ENCODE data around the gene BRD3OS.

BRD3OS gene

DNA sequence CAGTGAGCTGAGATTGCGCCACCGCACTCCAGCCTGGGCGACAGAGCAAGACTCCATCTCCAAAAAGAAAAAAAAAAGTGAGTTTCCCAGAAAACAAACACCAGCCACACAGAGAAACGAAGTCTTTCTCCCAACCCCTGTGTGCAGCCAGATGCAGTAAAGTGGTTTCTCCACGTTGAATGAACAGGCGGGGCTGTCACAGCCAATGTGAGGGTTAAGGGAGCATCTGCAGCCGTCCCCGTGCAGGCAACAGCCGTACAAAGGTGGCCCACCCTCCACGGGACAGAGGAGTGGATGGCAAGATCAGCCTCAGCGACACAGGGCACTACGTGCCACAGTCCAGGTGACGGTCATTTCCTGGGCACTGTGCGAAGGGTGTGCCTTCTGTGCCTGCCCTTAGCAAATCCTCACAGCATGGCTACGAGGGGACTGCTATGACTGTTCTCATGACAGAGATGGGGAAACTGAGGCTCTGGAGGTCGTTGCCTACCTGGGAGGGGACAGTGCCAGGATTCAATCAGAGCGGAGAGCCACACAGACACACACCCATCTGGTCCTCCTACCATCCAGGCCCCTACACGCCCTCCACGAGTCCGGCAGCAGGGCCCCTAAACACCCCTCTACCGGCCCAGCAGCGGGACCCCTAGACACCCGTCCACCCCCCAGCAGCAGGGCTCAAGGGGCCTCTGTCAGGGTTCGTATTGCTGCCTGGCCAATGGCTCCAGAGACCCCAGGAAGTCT, 35.5 kb upstream of the BRD3OS start:
- DNase-seq, result no peak

DNA sequence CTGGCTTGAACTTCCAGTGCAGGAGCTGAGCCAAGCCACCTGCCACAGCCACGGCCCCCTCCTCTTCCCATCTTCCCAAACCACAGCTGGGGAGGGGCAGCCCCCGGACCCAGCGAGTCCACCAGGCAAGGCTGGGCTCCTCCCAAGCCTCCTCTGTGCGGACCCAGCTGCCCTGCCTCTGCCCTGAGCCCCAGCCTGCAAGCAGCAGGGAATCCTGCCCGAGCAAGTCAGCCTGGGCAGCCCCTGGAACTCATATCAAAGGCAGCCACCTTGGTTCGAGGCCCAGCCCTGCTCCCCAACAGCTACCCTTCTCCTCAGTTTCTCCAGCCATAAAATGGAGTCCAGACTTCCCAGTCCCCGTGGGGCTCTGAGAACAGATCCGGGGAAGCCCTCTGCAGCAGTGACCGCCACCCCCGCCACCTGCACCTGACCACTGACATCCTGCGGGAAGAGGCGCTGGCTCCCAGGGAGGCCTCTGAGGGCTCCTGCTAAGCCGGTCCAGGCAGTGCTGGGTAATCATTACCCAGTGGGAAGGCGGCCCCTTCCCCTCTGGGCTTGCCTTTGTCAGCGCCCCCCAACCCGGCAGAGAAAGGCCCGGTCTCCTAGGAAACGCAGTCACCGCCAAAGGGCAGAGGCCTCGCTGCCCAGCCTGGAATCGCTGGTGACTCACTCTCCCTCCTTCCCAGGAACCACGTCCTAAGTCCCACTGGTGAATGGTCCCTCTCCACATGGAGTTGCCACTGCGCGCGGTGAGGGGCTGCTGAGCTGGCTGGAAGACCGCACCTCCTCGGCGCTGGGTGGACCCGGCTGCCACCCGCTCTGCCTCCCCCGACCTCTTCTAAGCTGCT, 34.7 kb upstream of the BRD3OS start:
- DNase-seq, result peak; percentile 52

DNA sequence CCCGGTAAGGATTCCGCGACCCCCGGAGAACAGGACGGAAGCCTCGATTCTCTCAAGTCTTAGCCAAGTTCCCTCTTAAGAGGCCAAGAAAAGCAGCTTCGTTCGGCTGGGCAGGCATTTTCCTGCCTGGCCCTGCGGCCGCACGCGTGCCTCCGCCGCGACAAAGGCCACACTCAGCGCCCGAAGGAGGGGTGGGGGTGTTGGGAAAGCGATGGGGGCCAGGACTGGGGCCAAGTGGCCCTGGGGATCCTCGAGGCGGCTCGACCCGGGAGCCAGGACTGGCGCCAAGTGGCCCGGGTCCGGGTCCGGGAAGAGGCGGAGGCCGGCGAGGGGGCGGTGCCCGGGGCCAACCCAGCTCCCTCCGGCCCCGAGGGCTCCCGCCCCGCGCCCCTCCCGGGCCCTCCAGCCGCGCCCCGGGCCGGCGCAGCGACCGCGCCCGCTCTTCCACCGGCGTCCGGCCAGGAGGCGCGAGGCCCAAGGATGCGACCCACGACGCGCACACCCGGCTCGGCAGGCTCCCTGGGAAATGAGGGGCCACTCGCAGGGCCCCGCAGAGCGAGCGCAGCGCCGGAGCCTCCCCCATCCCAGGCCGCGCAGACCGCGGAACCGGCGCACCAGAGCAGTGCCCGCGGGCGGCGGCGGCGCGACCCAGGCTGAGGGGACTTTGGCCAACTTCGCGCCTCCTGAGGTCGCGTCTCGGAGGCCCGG, 33.9 kb upstream of the BRD3OS start:
- no peak for DNase-seq

DNA sequence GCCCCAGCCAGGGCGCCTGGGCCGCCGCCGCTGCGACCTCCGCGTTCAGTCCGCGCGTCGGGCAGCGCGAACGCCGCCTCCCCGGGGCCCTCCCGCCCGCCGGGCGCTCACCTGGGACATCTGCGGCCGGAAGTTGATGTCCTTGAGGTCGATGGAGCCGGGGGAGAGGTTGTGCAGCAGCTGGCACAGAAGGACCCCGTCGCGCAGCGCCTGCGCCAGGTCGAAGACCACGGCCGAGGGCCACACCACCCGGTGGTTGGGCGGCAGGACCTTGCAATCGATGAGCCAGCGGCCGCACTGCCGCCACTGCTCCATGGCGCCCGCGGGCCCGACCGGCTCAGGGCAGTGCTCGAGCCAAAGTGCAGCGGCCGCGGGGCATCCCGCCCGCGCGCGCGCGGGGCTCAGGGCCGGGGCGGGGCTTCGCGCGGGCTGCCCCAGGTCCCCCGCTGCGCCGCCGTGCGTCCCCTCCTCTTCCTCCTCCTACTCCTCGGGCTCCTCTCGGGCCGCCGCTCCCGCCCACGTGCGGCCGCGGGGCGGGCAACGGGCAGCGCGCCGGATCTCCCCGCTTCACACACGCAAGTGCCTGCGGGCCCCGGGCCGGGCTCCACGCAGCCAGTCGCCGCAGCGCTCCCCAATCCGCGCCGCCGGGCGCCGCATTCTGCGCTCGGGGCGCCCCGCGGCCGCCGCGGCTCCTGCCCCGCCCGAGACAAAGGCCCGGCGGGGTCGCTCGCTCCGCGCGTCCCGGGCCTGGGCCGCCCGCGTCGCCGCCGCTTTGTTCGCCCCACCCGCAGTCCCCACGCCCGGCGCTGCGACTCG, 33.1 kb upstream of the BRD3OS start, which contains the start of gene VAV2:
VAV2 (minus strand) TSS at position 361 of the 816 bp plus-strand sequence; CDS start at position 315, 46 bp downstream.
- peak; percentile 57 for DNase-seq

DNA sequence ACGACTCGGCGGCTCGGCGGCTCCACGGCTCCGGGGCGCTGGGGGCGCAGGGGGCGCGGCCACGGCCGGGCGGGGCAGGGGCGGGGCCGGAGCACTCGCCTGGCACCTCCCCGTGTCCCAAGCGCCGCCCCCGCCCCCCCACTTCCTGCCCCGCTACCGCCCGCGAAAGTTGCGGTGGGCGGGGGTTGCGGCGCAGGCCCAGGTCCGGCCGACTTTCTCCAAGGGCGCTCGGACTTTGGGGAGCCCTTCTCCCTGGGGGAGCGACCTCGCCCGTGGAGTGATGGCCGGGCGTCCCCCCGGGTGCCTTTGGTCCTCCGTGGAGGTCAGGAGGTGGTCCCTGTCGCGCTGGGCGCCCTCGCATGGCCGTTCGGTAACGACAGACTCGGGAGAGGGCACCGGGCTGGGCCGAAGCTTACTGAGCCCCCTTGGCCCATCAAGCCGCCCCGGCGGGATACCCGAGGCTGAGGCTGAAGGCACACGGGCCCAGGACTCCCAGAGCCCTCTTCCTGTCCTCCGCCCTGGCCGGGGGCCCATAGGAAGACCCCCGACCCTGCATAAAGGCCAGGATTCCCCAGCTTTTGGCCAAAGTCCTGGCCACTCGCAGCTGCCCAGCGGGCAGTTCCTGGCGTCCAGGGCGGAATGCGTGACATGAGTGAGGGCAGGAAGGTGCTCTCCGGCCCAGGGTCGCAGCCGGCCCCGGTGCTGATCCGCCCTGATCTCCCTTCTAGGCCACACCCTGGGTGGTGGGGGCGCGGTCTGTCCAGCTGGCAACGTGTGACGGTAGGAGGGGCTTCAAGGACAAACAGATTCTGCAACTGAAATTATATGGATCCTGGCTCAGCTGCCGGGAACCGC, 32.3 kb upstream of the BRD3OS start:
- DNase-seq, result peak; percentile 90

DNA sequence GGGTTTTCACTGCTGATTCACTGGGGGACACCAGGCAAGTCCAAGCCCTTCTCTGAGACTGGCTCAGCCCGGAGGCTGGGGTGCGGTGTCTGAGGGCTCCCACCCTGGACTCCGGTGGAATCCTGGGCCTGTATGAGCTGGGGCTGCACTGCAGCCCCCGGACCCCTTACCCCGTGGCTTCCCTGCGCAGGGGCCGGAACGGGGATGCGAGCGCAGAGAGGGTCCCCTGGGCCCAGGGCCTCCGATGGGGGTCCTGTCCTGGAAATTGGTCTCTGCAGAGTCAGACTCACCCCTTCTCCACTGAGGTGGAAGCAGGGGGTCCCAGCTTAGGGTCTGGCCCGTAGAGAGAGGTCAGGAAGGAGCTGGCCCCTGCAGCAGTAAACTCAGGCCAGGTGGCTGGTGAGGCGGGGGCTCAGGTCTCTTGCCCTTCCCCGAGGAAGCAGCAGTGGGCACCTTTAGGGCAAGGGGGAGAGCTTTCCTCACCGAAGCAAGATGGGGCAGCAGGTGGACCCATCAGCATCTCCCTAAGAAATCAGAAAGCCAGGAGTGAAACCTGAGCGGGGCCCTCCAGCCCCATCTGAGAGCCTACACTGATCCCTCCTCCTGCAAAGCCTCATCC, 31.5 kb upstream of the BRD3OS start:
- DNase-seq, result no peak

DNA sequence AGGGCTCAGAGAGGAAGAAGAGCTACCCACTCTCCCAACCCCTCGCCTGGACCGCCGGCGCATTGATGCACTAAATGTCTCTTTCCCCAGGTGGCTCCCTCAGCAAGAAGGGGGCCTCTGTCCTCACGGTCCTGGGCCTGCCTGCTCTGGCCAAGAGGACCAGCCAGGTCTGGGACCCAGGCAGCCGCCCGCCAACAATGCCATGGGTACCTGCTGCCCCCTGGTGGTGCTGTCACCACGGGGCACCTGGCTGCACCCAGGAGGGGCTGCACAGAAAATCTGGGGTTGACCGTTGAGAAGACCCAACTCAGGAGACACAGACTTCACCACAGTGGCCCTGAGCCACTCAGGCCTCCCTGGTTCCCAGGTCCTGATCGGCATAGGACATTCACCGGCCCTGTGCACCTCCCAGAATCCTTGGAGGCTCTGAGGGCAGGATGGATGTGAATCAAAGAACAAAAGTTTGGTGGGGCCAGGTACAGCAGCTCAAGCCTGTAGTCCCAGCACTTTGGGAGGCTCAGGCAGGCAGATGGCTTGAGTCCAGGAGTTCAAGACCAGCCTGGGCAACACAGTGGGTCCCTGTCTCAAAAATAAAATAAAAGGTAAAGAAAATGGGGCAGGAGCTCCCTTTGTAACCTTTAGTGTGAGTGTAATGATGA, 30.8 kb upstream of the BRD3OS start:
- DNase-seq, result peak; percentile 54

DNA sequence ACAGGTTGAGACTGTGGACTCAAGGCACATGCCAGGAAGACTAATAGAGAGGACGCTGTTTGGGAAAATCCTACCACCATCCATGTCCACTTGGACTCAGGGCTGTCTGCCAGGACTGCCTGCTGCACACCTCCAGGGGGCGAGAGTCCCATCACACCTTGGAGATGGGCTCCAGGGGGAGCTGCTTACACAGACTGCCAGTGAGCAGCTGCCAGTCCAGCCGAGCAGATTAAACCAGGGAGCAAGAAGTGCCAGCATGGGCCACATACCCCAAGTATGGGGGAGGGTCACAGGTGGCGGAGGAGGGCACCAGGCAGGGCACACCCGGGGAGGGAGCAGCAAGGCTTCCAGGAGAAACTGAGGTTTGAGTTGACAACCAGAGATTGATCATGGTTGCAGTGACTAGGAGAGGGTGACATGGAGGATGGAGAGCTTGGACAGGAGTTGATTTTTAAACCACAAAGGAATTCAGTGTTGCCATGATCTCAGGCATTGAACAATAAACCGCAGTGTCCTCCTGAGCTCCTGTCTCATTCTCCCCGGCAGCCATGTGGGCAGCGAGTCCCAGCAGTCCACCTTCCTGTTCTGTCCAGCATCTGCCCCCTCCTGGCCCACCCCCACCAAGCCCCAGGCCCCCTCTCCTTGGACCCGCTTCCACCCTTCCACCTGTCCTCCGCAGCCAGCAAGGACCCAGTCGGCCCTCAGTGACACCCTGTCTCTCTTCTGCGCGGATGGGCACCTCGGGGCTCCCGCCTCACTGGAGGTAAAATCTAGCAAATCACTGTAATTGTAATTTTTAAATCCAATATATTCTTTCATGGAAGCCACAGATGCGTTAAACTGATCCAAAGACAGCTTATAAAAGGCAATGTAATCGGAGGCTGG, 30.0 kb upstream of the BRD3OS start:
- no peak for DNase-seq

DNA sequence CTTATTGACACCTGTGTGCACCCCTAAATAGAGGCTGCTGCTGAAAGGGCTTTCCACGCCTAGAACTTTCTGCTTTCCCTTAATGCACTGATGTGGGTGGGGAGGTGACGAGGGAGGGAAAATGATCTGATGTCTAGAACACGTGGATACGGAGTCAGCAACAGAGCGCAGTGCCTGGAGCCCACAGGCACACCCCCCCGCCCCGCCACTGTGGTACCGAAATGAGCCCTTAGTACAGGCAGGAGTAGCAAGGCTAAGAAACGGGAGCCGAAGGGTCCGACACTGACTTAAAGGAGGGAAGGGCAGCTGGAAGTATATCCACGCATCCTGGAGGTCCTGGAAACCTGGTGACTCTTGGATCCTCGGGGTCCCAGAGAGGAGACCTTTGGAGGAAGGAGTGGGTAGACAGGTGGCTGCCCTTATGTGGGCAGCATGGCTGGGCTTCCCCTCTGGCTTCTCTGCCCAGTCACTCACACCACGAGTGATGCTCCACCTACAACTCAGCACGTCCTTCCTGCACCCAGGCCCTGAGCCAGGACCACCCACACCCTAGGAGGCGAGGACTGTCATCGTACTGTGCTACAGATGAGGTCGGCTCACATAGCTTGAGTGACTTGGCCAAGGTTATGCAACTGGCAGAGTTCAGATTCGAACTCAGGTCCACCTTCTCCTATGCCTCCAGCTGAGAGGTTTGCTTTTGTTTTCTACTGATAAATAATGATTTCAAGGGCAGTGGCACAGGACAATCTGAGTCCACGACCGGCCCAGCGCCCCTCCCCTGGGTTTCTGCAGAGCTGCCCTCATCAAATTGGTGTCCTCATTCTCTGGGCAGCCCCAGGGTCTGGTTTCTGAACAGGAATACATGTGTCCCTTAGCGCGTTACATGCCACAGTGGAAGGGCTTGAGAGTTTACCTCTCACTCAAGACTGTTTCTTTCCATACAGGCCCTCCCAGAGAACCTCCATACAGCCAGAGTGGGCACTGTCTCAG, 28.5 kb upstream of the BRD3OS start:
- DNase-seq, result no peak

DNA sequence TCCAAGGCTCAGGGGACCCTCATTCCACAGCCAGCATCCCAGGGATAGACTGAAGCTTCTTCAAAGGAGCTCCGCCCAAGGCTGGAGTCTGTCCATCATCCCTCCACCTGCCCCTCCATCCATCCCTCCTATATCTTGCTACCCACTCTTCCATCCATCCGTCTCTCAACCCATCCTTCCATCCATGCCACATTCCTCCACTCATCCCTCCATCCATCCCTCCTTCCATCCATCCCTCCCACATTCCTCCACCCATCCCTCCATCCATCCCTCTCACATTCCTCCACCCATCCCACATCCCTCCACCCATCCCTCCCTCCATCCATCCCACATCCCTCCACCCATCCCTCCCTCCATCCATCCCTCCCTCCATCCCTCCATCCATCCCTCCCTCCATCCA, 27.7 kb upstream of the BRD3OS start:
- DNase-seq, result no peak

DNA sequence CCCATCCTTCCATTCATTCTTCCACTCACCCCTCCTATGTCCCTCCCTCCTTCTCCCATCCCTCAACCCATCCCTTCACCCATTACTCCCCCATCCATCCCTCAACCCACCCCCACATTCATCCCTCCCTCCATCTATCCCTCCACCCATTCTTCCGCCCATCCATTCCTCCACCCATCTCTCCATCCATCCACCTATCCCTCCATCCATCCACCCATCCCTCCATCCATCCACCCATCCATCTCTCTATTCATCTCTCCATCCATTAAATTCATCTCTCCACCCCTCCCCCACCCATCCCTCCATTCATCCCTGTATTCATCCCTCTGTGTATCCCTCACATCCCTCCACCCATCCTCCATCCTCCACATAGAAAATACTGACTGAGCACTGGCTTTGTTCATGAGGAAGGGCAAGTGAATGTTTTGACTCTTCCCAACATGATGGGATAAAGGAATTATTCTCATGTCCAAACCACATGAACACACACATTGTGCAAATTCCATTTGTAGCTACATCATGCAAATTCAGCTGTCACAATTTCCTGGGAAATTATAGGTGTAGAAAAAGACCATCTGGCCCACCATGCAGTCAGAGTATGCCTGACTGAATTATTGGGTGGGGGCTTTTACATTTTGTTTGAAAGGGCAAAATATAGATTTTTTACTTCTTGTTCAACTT, 26.2 kb upstream of the BRD3OS start:
- peak; percentile 52 for DNase-seq

DNA sequence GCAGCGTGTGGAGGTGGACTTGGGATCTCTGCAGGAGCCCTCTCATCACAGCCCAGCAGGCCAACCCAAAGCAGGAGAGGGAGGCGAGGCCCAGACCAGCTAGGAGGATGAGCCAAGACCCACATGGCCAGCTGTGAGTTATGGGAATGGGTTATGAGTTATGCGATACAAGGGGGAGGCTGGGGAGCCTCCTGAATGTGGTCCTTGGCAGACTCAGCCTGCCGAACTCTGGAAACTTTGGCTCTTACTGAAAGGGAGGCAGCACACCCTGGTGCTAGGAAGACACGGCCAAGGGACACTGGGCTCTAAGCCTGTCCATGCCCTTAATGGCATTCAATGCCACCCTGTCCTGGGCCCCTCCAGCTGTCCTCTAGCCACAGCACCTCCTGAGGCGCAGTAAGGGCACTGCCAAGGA, 25.4 kb upstream of the BRD3OS start:
- no peak for DNase-seq

DNA sequence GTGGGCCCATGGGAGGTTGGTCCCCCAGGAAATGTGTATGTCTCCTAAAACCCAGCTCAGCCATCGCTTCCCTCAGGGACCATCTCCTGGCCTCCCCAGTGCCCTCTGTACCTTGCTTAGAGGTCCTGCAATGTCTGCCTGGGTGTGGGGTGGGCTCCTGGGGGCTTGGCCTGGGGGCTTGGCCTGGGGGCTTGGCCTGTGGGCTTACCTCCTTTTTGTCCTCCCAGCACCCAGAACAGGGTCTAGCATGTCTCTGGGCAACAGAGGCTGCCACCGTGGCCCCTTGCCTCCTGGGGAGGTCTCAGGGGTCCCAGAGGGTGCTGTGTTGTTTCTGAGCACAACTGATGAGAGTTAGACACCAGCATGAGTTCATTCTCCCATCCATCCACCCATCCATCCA, 22.5 kb upstream of the BRD3OS start:
- DNase-seq, result no peak

DNA sequence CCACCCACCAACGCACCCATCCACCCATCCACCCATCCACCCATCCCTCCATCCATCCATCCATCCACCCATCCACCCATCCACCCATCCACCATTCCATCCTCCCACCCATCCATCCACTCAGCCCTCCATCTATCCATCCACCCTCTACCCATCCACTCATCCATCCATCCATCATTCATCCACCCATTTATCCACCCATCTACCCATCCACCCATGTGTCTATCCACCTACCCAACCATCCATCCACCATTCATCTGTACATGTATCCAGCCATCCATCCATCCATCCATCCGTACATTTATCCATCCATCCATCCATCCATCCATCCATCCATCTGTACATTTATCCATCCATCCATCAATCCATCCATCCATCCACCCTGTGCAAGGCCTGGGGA, 22.0 kb upstream of the BRD3OS start:
- DNase-seq, result no peak

DNA sequence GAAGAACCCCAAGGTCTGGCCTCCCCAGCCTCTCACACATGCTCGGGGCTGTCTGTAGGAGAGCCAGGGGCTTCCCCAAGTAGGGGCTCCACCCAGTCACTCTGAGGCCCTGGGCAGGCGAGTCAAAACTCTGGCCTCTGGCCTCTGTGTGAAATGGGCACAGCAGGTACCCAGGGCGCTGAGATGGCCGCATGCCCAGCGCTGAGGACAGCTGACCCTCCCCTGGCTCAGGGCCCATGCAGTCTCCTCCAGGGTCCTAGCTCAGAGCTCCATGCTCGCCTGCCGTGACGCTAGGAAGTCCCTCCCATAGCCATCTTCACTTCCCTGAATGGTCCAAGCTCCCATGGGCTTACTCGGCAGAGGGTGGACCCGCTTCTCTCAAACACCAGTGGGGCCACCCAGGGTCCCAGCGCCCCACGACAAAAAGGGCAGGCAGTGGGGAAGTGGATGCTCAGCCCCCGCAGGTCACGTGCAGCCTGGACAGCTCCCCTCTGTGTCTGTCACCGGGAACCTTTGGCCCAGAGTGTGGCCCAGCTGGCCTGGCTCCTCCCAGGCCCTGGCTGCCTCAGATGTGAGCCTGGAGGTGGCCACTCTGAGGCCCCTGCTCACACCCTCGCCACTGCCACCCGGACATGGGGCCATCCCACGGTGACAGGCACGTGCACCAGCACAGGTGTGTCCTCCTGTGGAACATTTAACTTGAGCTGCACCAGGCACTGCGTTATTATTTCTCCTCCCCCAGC, 21.0 kb upstream of the BRD3OS start:
- DNase-seq, result no peak

DNA sequence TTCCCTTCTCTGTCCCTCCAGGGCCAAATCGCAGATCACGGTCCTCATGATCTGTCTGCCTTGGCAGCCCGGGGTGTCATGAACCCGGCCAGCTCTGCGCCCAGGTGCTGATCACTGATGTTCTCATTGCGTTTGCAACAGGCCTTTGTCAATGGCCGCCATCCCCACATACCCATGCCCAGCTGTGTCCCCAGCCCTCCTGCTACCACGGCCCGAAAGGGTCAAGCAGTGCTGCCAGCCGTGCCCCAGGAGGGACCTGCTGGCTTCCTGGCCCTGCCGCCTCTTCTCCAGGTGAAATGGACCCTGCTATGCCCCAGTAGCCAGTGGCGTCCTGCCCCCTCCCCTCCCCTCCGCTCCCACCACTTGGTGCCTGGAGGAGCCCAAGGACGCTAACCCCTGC, 20.4 kb upstream of the BRD3OS start:
- DNase-seq, result no peak

DNA sequence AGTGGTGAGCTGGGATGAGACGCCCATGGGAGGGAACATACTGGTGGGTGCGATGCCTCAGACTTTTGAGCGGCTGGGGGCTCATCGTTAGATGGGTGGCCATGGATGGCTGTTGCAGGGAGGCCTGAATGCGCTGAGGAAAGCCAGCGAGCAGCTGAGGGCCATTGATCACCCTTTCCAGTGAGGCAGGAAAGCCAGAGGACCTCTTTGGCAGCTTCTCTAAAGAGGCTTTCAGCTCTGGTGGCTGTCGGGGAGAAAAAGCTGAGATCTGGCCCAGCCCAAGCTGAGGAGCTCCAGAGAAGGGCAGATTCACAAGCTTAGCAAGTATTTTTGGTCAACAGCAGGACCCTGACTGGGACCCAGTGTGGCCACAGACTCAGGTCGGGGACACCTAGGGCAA, 19.9 kb upstream of the BRD3OS start:
- DNase-seq, result no peak

All from fibroblast of skin of right quadriceps (primary cell).